Activated CD8-positive, alpha-beta T cell treated with anti-CD3 and anti-CD28 coated beads for 36 hours (primary cell): Measurements from ENCODE around the gene KDM7A. TPM values are rescaled to one million over a fixed set of nuclear protein-coding genes. Genes with fewer than 3 reads are reported as not detected.

ENCODE experiments used
- ATAC-seq: fragments of 200-7000 bp; cut with Tn5 transposase; one replicate; pipeline ENCODE4 v1.10.0; 2021; ENCODE audit warnings: mild to moderate bottlenecking, moderate library complexity
- CTCF ChIA-PET: fragments of 350-600 bp; sonication (Branson Sonifier 250); formaldehyde crosslinking; loops from one replicate; lab custom pipeline; 2021; ENCODE audit warnings: antibody characterized with exemption; lab: Charles Lee
- POLR2A ChIA-PET: fragments of 350-600 bp; sonication (Branson Sonifier 250); formaldehyde crosslinking; loops from one replicate; lab custom pipeline; 2021; ENCODE audit warnings: antibody characterized with exemption; lab: Charles Lee
- DNase-seq: peaks from one replicate; pipeline ENCODE4 v3.0.0-alpha.2; 2020
- H3K27ac Mint-ChIP-seq: one replicate; pipeline ENCODE4 v1.8.0; 2021; ENCODE audit warnings: mild to moderate bottlenecking, mixed read lengths
- H3K27me3 Mint-ChIP-seq: one replicate; pipeline ENCODE4 v1.8.0; 2021; ENCODE audit warnings: mixed read lengths
- H3K36me3 Mint-ChIP-seq: one replicate; pipeline ENCODE4 v1.8.0; 2021; ENCODE audit warnings: low read depth, mixed read lengths
- H3K4me1 Mint-ChIP-seq: one replicate; pipeline ENCODE4 v1.8.0; 2021; ENCODE audit warnings: low read depth, mixed read lengths
- H3K4me3 Mint-ChIP-seq: one replicate; pipeline ENCODE4 v1.8.0; 2021; ENCODE audit warnings: mild to moderate bottlenecking, moderate library complexity, mixed read lengths
- H3K9me3 Mint-ChIP-seq: one replicate; pipeline ENCODE4 v1.8.0; 2021; ENCODE audit warnings: mixed read lengths
- CTCF ChIP-seq: fragments of 200-600 bp; IDR thresholded peaks from one replicate; pipeline ENCODE4 v1.8.0; 2022; ENCODE audit warnings: antibody characterized with exemption, mild to moderate bottlenecking
- intact Hi-C: fragments of 100-400 bp; cut with micrococcal nuclease; formaldehyde crosslinking; loops from one replicate; pipeline ENCODE4 v1.10.0; 2022
- total RNA-seq, 2 experiments: library from RNA; stranded (reverse); gene quantifications; one replicate each; pipeline ENCODE4 v1.2.3, GENCODE V29; 2021

KDM7A gene
- total RNA-seq, 2 experiments from 2014 or later = 21.1 to 22.9 TPM

GRCh38 chr7:140201393-140201792 lies 24.6 kb upstream of the KDM7A start:
- DNase-seq (no peak), ATAC-seq (no peak)
- H3K4me3 Mint-ChIP-seq = no peak overlapping the region
- no peaks in the 10 kb centered on the region for H3K27me3 Mint-ChIP-seq
- peaks cover 2% of the 10 kb centered on the region for H3K4me1 Mint-ChIP-seq
- no peak for TF ChIP-seq CTCF
- ChIA-PET CTCF (interaction anchor here (0.8 kb wide), 1 partner anchor 125 kb away, joined by 3 read pairs; no protein-coding TSS in a partner anchor), POLR2A (interaction anchor here (0.6 to 1.3 kb wide), 2 partner anchors 14 to 44 kb away, joined by 3 to 5 read pairs; no protein-coding TSS in a partner anchor)
- peaks cover 2% of the 10 kb centered on the region for H3K36me3 Mint-ChIP-seq
- no peak overlapping the region for H3K27ac Mint-ChIP-seq
- H3K9me3 Mint-ChIP-seq = peaks cover 13% of the 10 kb centered on the region
- intact Hi-C loops = no loop called here

- no peak overlapping the region for H3K27ac Mint-ChIP-seq
- H3K4me3 Mint-ChIP-seq = no peak overlapping the region
- ChIA-PET CTCF (no interaction called here), POLR2A (interaction anchor here (0.8 kb wide), 1 partner anchor 10 kb away, joined by 3 read pairs; no protein-coding TSS in a partner anchor)
- intact Hi-C loops = no loop called here
- ATAC-seq (no peak), DNase-seq (no peak)
- H3K4me1 Mint-ChIP-seq = no peaks in the 10 kb centered on the region
- H3K36me3 Mint-ChIP-seq = peaks cover 2% of the 10 kb centered on the region
- H3K9me3 Mint-ChIP-seq = peaks cover 15% of the 10 kb centered on the region
- TF ChIP-seq CTCF = no peak
- H3K27me3 Mint-ChIP-seq = no peaks in the 10 kb centered on the region
These were observed 23.5 kb upstream of the KDM7A start for GRCh38 chr7:140200061-140200989.

GRCh38 chr7:140197938-140198337 lies 21.2 kb upstream of the KDM7A start:
- Mint-ChIP-seq H3K9me3 (peaks cover 4% of the 10 kb centered on the region), H3K4me3 (no peak overlapping the region), H3K36me3 (no peaks in the 10 kb centered on the region), H3K27me3 (no peaks in the 10 kb centered on the region), H3K4me1 (peaks cover 3% of the 10 kb centered on the region), H3K27ac (no peak overlapping the region)
- intact Hi-C loops = no loop called here
- no peak for TF ChIP-seq CTCF
- ChIA-PET POLR2A (interaction anchor here (1.1 kb wide), 1 partner anchor 139 kb away, joined by 3 read pairs; no protein-coding TSS in a partner anchor), CTCF (interaction anchor here (1.2 kb wide), 1 partner anchor 21 kb away, joined by 3 read pairs; the partner anchor contains the start of gene KDM7A)
- ATAC-seq (no peak), DNase-seq (no peak)

- Mint-ChIP-seq H3K4me1 (peaks cover 3% of the 10 kb centered on the region), H3K27me3 (no peaks in the 10 kb centered on the region), H3K36me3 (no peaks in the 10 kb centered on the region), H3K4me3 (no peak overlapping the region), H3K27ac (no peak overlapping the region), H3K9me3 (peaks cover 4% of the 10 kb centered on the region)
- no peak for TF ChIP-seq CTCF
- ChIA-PET CTCF (interaction anchor here (1.2 kb wide), 1 partner anchor 20 kb away, joined by 3 read pairs; the partner anchor contains the start of gene KDM7A), POLR2A (interaction anchor here (1.1 kb wide), 1 partner anchor 139 kb away, joined by 3 read pairs; no protein-coding TSS in a partner anchor)
- intact Hi-C loops = no loop called here
- no peak for ATAC-seq
- no peak for DNase-seq
These were observed 20.6 kb upstream of the KDM7A start for GRCh38 chr7:140197218-140197890.
